DND-41 (cell line): ENCODE results near the gene NBPF26.
"Not testable (repeated sequence)": the region's sequence is repeated elsewhere in the genome, so short reads cannot be mapped to it uniquely, and the experiment has no call there.

Experiments
- ATAC-seq: fragments of 200-7000 bp; cut with Tn5 transposase; 3 replicates; pipeline ENCODE4 v1.9.1; 2021; ENCODE audit warnings: low read depth; ENCODE audit not compliant: insufficient read depth
- DNase-seq: peaks from one replicate; pipeline ENCODE4 v3.0.0-alpha.2; 2020
- H2AFZ ChIP-seq: 2 replicates; pipeline ENCODE4 v1.6.0; 2012; ENCODE audit warnings: low read depth, low read length
- H3K27ac ChIP-seq: 2 replicates; pipeline ENCODE4 v1.5.1; 2012; ENCODE audit warnings: low read length, inconsistent platforms
- H3K27me3 ChIP-seq: fragments of 200-600 bp; sonication (generic); 2 replicates; pipeline ENCODE4 v1.6.0; 2012; ENCODE audit warnings: low read length, mild to moderate bottlenecking, inconsistent platforms; ENCODE audit not compliant: insufficient read depth, poor library complexity
- H3K36me3 ChIP-seq: 2 replicates; pipeline ENCODE4 v1.5.1; 2012; ENCODE audit warnings: low read length, inconsistent platforms; ENCODE audit not compliant: insufficient read depth
- H3K4me1 ChIP-seq: 2 replicates; pipeline ENCODE4 v1.5.1; 2012; ENCODE audit warnings: mild to moderate bottlenecking, low read length; ENCODE audit not compliant: insufficient read depth
- H3K4me2 ChIP-seq: 2 replicates; pipeline ENCODE4 v1.6.0; 2012; ENCODE audit warnings: mild to moderate bottlenecking, moderate library complexity, low read length, inconsistent platforms; ENCODE audit not compliant: insufficient read depth
- H3K4me3 ChIP-seq, 2 experiments: fragments of 200-600 bp in 1 of 2; shearing (Covaris generic) in 1 of 2; 2 replicates each; pipeline ENCODE4 v1.5.1; 2012 to 2016; ENCODE audit warnings: inconsistent platforms in 2 of 2, low read length in 2 of 2, mild to moderate bottlenecking in 2 of 2, low read depth in 1 of 2, moderate library complexity in 1 of 2
- H3K79me2 ChIP-seq: 2 replicates; pipeline ENCODE4 v1.6.0; 2012; ENCODE audit warnings: low read length, inconsistent platforms; ENCODE audit not compliant: insufficient read depth
- H3K9ac ChIP-seq: 2 replicates; pipeline ENCODE4 v1.6.0; 2012; ENCODE audit warnings: low read depth, mild to moderate bottlenecking, inconsistent platforms, low read length, moderate library complexity
- H3K9me3 ChIP-seq: 2 replicates; pipeline ENCODE4 v1.5.1; 2012; ENCODE audit warnings: low read length, moderate library complexity, mild to moderate bottlenecking, inconsistent platforms; ENCODE audit not compliant: insufficient read depth, severe bottlenecking
- H4K20me1 ChIP-seq: 2 replicates; pipeline ENCODE4 v1.6.0; 2012; ENCODE audit warnings: low read length; ENCODE audit not compliant: insufficient read depth

NBPF26 gene

DNA sequence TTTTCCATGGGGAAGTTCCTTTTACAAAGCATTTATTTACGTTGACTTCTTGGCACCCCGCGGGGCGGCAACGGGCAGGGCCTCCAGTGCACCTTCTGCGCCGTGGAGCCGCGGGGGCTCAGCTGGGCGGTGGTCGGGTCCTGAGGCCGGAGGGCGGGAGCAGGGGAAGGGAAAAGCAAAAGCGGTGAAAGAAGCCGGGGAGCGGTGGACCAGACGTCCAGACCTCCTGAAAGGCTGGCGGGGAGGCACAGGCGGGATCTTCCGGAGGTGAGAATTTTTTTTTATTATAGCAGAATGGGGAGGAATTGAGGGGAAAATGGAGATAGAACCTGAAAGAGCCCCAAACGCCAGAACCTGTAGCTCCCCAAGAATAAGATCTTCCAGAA lies 121.2 kb downstream of the NBPF26 start:
- H3K9me3 ChIP-seq, H3K4me1 ChIP-seq, H3K4me3 ChIP-seq, ATAC-seq, H4K20me1 ChIP-seq, H3K27ac ChIP-seq, H3K4me2 ChIP-seq, H3K36me3 ChIP-seq, H3K27me3 ChIP-seq, H3K79me2 ChIP-seq, H3K9ac ChIP-seq, H2AFZ ChIP-seq, DNase-seq: not testable (repeated sequence)

DNA sequence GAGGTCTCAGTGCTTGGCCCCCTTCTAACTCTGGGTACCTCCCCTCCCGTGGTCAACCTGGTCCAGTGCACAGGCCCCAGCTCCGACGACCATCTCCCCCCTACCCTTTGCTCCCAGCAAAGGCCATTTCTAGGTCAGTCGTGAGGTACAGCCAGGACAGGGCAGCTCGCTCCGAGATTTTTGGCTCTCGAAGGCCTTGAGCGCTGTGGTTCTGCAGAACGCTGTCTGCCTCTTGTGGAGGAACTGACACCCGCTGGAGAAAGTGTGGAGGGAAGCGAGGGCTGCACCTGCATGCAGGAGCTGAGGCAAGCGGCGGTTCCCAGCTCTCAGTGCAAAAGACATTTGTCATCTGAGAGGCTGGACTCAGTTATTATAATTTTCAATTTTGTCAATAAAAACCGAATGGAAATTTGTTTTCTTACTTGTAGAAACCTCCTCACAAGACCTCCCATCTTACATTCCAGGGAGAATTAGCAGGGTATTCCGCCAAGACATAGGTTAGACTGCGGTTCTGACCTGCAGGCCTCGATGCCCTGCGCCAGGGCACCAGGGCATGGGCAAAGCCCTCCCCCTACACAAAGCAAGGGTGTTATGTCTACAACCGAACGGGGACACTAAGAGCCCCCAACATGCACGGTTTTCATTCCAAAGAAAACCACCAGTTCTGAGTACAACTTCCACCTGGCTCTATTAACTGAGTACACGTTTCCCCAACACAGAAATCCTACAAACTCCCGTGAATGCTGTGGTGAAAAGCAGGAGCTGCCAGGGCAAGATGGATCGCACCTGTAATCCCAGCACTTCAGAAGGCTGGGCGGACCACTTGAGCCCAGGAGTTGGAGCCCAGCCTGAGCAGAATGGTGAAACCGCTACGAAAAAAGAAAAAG lies 125.9 kb downstream of the NBPF26 start:
- not testable (repeated sequence) for H3K9me3 ChIP-seq, DNase-seq, H3K4me1 ChIP-seq, H3K9ac ChIP-seq, H3K4me3 ChIP-seq, H3K27me3 ChIP-seq, H3K36me3 ChIP-seq, H3K27ac ChIP-seq, ATAC-seq, H4K20me1 ChIP-seq, H3K4me2 ChIP-seq, H2AFZ ChIP-seq, H3K79me2 ChIP-seq

DNA sequence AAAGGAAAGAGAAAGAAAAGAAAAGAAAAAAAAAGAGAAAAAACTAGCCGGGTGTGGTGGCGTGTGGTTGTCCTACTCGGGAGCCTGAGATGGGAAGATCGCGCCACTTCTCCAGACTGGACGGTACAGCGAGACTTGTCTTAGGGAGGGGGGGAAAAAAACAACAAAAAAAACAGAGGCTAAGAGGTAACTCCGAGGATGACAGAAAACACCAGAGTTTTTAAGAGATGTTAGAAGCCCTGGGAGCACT lies 126.5 kb downstream of the NBPF26 start:
- not testable (repeated sequence) for H3K4me3 ChIP-seq, H3K9ac ChIP-seq, H3K27ac ChIP-seq, H3K79me2 ChIP-seq, H3K36me3 ChIP-seq, ATAC-seq, H3K4me1 ChIP-seq, H3K4me2 ChIP-seq, DNase-seq, H2AFZ ChIP-seq, H3K9me3 ChIP-seq, H3K27me3 ChIP-seq, H4K20me1 ChIP-seq

DNA sequence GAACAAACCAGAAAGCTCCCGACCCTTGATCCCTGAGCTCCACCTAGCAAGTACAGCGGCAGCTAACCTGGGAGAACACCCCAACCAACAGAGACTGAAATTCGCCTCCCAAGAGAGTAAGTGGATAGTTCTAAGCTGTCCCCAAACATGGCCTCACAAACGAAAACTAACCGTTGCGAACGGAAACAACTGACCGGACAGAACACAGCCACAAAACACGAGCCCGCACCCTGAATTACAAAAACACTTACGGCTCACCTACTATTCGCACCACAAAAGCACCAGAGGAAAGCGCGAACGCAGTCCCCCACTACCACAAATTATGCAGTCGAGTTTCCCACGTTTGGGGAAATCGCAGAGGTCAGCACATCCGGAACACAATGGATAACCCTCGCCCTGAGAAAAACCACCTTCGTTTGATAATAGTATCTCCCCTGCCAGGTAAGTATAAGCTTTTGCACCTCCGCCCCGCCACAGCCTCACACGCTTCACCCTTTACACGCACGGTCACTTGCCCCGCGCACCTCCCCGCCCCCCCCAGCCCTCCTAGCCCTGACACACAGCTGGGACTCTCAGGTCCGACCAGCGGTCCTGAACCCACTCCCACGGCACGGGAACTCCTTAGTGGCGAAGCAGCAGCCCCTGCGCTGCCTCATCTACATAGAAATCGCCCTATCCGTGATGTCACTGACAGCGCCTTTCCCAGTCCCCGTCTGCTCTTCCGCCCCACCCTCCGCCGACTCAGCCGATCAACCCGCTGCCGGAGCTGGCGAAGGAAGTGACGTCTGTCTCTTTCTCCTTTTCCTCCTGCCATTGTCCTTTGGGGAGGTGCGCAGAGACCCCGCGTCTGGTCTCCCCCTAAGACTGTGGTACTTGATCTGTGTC lies 127.0 kb downstream of the NBPF26 start:
- ATAC-seq: peak; percentile 87
- H3K9ac ChIP-seq: not testable (repeated sequence)

DNA sequence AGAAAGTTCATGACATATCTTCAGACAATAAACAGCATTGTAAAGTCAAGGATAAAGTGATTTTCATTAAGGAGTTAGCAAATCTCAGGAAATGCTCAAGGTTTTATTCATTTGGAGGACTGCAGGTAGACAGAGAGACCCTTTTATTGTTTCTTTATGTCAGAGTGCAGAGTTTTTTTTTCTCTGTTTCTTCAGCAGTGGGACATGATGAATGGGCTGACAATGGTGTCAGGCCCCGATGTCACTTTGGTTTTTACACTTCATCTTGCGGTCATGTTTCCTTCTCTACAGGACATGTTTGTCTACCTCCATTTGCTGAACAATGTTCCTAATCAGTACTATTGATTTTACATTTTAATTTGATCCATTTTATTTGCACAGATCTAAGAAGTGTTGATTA lies 134.4 kb downstream of the NBPF26 start:
- H3K79me2 ChIP-seq, H3K9ac ChIP-seq, ATAC-seq, H3K9me3 ChIP-seq, H3K27me3 ChIP-seq, H4K20me1 ChIP-seq, H3K36me3 ChIP-seq, H2AFZ ChIP-seq, DNase-seq, H3K4me2 ChIP-seq, H3K4me3 ChIP-seq, H3K4me1 ChIP-seq, H3K27ac ChIP-seq: not testable (repeated sequence)

More for the DNA sequence above, 127.0 kb downstream of the NBPF26 start:
- H3K4me3 ChIP-seq: peak overlapping the region in 1 of 2 experiments; percentile 38; a peak in 2 of 4 replicates
- not testable (repeated sequence) for H3K79me2 ChIP-seq, H3K27ac ChIP-seq, H3K4me1 ChIP-seq, H3K9me3 ChIP-seq, H2AFZ ChIP-seq, H4K20me1 ChIP-seq, H3K36me3 ChIP-seq, H3K27me3 ChIP-seq
- H3K4me2 ChIP-seq: peak overlapping the region; percentile 47
- DNase-seq: peak; percentile 82

DNA sequence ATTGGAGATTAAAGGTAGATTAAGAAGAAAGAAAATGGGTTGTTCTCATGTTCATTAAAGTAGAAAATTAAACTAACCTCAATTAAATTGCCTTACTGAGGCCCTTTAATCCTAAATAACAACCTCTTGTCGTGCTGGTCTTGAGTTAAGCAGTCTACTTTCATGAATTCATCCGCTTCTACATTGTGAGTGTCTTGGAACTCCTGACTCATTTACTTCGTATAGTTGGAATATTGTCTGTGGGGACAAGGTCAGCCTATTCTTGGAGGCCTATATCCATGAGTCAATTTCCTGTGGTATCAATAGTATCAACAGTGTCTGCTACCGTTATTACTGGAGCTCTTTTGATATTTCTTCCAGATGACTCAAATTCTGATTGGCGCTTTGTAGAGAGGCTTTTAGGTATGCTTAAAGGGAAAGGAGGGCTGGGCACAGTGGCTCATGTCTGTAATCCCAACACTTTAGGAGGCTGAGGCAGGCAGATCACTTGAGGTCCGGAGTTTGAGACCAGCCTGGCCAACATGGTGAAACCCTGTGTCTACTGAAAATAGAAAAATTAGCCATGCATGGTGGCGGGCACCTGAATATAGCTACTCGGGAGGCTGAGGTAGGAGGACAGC lies 136.0 kb downstream of the NBPF26 start:
- not testable (repeated sequence) for H3K4me1 ChIP-seq, H3K27me3 ChIP-seq, H3K36me3 ChIP-seq, H3K9ac ChIP-seq, DNase-seq, ATAC-seq, H2AFZ ChIP-seq, H3K4me3 ChIP-seq, H3K27ac ChIP-seq, H3K4me2 ChIP-seq, H3K9me3 ChIP-seq, H3K79me2 ChIP-seq, H4K20me1 ChIP-seq

DNA sequence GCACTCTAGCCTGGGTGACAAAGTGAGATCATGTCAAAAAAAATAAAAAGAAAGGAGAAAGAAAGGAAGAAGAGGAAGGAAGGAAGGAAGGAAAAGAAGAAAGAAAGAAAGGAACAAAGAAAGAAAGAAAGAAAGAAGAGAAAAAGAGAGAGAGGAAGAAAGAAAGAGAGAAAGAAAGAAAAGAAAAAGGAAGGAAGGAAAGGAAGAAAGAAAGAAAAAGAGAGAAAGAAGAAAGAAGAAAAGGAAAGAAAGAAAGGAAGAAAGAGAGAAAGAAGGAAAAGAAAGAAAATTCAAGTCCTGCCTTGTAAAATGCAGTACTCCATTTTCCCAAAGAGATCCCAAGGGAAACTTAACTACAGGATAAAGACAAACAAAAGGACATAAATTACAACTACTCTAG lies 154.5 kb downstream of the NBPF26 start:
- H3K4me3 ChIP-seq, H3K4me1 ChIP-seq, H3K27ac ChIP-seq, H3K79me2 ChIP-seq, H3K9ac ChIP-seq, ATAC-seq, H3K27me3 ChIP-seq, H3K36me3 ChIP-seq, H4K20me1 ChIP-seq, H3K9me3 ChIP-seq, H2AFZ ChIP-seq, H3K4me2 ChIP-seq, DNase-seq: not testable (repeated sequence)

DNA sequence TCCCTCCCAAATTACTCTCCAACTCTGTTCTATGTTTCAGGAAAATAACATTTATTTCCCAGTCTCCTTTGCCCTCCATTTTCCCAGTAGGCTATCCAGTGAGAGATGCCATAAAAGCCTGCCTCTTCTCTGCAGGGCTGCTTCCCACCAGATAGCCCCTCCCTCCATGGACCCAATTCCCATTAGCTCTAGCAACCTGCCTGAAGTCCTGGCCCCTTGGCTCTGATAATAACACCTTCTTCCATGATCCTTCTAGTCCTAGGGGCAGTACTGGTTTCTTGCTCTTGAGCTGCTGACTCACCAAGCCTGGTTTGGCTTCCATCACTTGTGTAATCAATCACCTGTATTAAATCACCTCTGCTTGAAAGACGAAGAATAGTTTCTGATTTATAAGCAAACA lies 156.3 kb downstream of the NBPF26 start:
- H3K4me3 ChIP-seq, DNase-seq, H3K36me3 ChIP-seq, H3K9me3 ChIP-seq, H3K4me2 ChIP-seq, H3K27me3 ChIP-seq, H3K27ac ChIP-seq, H3K9ac ChIP-seq, H2AFZ ChIP-seq, H3K4me1 ChIP-seq, H3K79me2 ChIP-seq, ATAC-seq, H4K20me1 ChIP-seq: not testable (repeated sequence)
